Chondrocyte (in vitro differentiated cells): ENCODE measurements around the gene NXF1. TPM values are rescaled to one million over a fixed set of nuclear protein-coding genes. Genes with fewer than 3 reads are reported as not detected.
"Not testable (repeated sequence)": the region's sequence is repeated elsewhere in the genome, so short reads cannot be mapped to it uniquely, and the experiment has no call there.

Source experiments
- DNase-seq: peaks from one replicate; pipeline ENCODE4 v3.0.0; 2021; ENCODE audit warnings: mixed read lengths, low spot score
- H3K27ac Mint-ChIP-seq: one replicate; pipeline ENCODE4 v1.8.0; 2021; ENCODE audit warnings: mild to moderate bottlenecking, moderate library complexity, mixed read lengths; ENCODE audit not compliant: unreplicated experiment
- H3K27me3 Mint-ChIP-seq: 2 replicates; pipeline ENCODE4 v1.8.0; 2021; ENCODE audit warnings: low read depth, mixed read lengths
- H3K36me3 Mint-ChIP-seq: 2 replicates; pipeline ENCODE4 v1.8.0; 2021; ENCODE audit warnings: low read depth, mixed read lengths
- H3K4me1 Mint-ChIP-seq: 2 replicates; pipeline ENCODE4 v1.8.0; 2021; ENCODE audit warnings: low read depth, mild to moderate bottlenecking, mixed read lengths
- H3K4me3 Mint-ChIP-seq: one replicate; pipeline ENCODE4 v1.8.0; 2021; ENCODE audit warnings: mild to moderate bottlenecking, moderate library complexity, mixed read lengths; ENCODE audit not compliant: unreplicated experiment
- H3K9me3 Mint-ChIP-seq: 2 replicates; pipeline ENCODE4 v1.8.0; 2021; ENCODE audit warnings: low read depth, mixed read lengths
- microRNA-seq: library from miRNA; unstranded; fragments of <30 nt; microRNA quantifications from one replicate; pipeline ENCODE4 v1.2.0, GENCODE V29; 2020; ENCODE audit warnings: borderline number of aligned reads
- total RNA-seq: library from RNA; stranded (reverse); gene quantifications from 3 replicates; pipeline ENCODE4 v1.2.1, GENCODE V29; 2021
- TF ChIP-seq, protein P1 (sequence below): fragments of 200-600 bp; sonication (generic); IDR thresholded peaks from 2 replicates; pipeline ENCODE4 v1.5.0; 2021; ENCODE audit warnings: antibody characterized with exemption, mild to moderate bottlenecking, moderate library complexity

NXF1 gene
- total RNA-seq, 1 donor from 2014 or later, result 51.3 TPM

DNA sequence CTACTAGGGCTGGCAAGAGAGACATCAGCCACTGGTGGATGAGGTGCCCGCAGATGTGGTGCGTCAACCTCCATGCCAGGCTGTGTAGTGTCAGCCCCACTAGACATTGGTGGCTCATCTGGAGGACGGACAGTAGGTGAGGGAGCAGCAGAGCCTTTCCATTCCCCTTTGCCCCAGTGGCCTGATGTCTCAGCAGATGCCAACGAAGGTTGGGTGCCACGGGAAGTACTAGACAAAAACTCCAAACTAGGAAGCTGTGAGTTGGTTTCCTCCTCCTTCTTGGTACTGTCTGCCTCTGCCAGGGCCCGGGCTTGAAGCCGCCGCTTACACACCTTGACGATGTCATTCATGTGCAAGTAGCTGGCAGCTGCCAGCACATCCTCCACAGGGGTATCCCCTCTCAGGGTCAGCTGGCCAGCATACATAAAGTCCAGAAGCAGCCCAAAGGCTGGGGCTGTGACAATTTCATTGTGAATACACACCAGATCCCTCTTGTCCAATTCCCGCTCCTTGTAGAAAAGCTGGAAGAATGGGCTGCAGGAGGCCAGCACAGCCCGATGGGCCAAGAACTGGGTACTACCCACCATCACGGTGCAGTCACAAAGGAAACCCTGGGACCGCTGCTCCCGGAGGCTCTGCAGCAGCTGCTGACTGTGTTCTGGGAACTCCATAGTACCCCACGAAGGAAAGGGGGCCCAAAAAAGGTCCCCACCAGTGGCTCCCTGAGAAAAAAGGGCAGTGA, 52.1 kb downstream of the NXF1 start:
- DNase-seq, result peak; percentile 81
- peak overlapping the region; percentile 97 for H3K4me3 Mint-ChIP-seq
- H3K27ac Mint-ChIP-seq, result peak overlapping the region; percentile 99
- peaks cover 26% of the 10 kb centered on the region for H3K4me1 Mint-ChIP-seq
- H3K36me3 Mint-ChIP-seq, result peaks cover 5% of the 10 kb centered on the region
- TF ChIP-seq, protein P1, sequence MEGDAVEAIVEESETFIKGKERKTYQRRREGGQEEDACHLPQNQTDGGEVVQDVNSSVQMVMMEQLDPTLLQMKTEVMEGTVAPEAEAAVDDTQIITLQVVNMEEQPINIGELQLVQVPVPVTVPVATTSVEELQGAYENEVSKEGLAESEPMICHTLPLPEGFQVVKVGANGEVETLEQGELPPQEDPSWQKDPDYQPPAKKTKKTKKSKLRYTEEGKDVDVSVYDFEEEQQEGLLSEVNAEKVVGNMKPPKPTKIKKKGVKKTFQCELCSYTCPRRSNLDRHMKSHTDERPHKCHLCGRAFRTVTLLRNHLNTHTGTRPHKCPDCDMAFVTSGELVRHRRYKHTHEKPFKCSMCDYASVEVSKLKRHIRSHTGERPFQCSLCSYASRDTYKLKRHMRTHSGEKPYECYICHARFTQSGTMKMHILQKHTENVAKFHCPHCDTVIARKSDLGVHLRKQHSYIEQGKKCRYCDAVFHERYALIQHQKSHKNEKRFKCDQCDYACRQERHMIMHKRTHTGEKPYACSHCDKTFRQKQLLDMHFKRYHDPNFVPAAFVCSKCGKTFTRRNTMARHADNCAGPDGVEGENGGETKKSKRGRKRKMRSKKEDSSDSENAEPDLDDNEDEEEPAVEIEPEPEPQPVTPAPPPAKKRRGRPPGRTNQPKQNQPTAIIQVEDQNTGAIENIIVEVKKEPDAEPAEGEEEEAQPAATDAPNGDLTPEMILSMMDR, result no peak
- no peaks in the 10 kb centered on the region for H3K9me3 Mint-ChIP-seq
- no peaks in the 10 kb centered on the region for H3K27me3 Mint-ChIP-seq

DNA sequence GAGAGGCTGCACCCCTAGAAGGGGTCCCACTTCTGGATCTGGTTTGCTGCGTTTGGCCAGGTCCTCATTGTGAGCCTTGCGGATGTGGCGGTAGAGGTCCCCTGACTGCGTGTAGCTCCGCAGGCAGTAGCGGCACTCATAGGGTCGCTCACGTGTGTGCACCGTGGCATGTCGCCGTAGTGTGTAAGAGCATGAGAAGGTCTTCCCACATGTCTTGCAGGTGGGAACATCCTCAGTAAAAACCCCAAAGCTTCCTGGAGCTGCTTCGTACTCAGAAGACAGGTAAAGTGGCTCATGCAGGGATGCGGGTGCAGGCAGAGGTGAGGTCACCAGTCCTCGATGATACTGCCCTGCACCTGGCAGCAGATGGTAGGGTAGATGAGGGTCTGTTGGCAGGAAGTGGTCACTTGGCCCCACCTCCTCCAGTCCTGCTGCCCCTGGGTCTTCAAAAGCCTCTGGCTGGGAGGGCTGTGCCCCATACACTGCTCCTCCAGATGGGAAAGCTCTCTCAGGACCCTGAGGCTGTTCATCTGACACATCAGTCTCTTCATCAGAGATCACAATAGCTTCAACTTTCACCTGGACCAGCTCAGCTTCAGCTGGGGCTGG, 53.0 kb downstream of the NXF1 start:
- DNase-seq, result peak; percentile 69
- peaks cover 5% of the 10 kb centered on the region for H3K36me3 Mint-ChIP-seq
- no peaks in the 10 kb centered on the region for H3K27me3 Mint-ChIP-seq
- H3K27ac Mint-ChIP-seq, result no peak overlapping the region
- H3K9me3 Mint-ChIP-seq, result no peaks in the 10 kb centered on the region
- TF ChIP-seq, protein P1, result no peak
- no peak overlapping the region for H3K4me3 Mint-ChIP-seq
- peaks cover 31% of the 10 kb centered on the region for H3K4me1 Mint-ChIP-seq

DNA sequence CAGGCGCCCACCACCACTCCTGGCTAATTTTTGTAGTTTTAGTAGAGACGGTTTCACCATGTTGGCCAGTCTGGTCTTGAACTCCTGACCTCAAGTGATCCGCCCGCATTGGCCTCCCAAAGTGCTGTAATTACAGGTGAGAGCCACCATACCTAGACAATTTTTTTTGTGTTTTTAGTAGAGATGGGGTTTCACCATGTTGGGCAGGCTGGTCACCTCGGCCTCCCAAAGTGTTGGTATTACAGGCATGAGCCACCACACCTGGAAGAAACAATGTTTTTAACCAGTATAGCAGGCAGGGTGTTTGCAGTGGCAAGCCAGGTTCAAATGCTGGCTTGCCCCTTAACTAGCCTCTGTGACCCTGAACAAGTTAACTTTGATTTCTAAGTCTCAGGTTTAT, 55.3 kb downstream of the NXF1 start:
- peaks cover 31% of the 10 kb centered on the region for H3K4me1 Mint-ChIP-seq
- not testable (repeated sequence) for H3K4me3 Mint-ChIP-seq, H3K27me3 Mint-ChIP-seq, H3K27ac Mint-ChIP-seq, DNase-seq, H3K9me3 Mint-ChIP-seq, H3K36me3 Mint-ChIP-seq

DNA sequence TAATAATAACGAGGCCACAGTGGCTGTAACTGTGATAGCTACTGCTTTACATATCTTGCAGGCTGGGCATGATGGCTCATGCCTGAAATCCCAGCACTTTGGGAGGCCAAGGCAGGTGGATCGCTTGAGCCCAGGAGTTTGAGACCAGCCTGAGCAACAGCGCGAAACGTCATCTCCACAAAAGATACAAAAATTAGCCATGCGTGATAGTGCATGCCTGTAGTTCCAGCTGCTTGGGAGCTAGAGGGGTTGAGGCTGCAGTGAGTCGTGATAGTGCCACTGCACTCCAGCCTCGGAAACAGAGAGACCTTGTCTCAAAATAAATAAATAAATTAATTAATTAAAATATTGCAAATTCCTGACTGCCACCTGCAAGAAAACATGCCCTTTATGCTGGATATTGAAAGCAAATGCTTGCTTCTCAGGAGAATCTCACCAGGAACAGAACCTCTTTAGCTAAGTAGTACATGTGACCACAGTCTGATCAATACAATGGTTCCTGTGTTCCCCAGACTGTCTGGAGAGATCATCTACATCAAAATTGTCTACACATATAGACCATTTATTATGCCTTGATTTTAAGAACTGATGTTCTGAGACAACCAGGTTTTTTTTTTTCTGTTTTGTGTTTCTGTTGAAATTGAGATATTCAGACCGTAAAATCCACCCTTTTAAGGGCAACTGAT, 57.6 kb downstream of the NXF1 start:
- H3K4me1 Mint-ChIP-seq, result peaks cover 18% of the 10 kb centered on the region
- no peaks in the 10 kb centered on the region for H3K9me3 Mint-ChIP-seq
- no peak overlapping the region for H3K27ac Mint-ChIP-seq
- no peaks in the 10 kb centered on the region for H3K27me3 Mint-ChIP-seq
- no peak overlapping the region for H3K4me3 Mint-ChIP-seq
- H3K36me3 Mint-ChIP-seq, result peaks cover 5% of the 10 kb centered on the region
- no peak for DNase-seq
- TF ChIP-seq, protein P1, result no peak

Small RNA genes within 50 kb of the gene (microRNA-seq; reads per million reads assigned to microRNA genes)
- 2.8 reads per million for gene MIR6514
- gene MIR6748, result not detected

Other genes with a start within 250 kb of the NXF1 start
- gene EEF1G, start 231.5 kb downstream of the NXF1 start, total RNA-seq, result 1,000 to 1,202 TPM (median 1,017 TPM) in 3 replicates
- gene TUT1, start 213.9 kb downstream of the NXF1 start, total RNA-seq, result 9.6 to 15.2 TPM (median 11.8 TPM) in 3 replicates
- gene MTA2, start 203.6 kb downstream of the NXF1 start, total RNA-seq, result 81.7 to 89.3 TPM (median 83.0 TPM) in 3 replicates
- 55.2 to 76.6 TPM (median 58.9 TPM) in 3 replicates for gene EML3, start 192.7 kb downstream of the NXF1 start, total RNA-seq
- 2.4 to 5.8 TPM (median 3.5 TPM) in 3 replicates for gene ROM1, start 192.2 kb downstream of the NXF1 start, total RNA-seq
- 35.3 to 40.1 TPM (median 37.7 TPM) in 3 replicates for gene B3GAT3, start 183.5 kb downstream of the NXF1 start, total RNA-seq
- gene GANAB, start 158.8 kb downstream of the NXF1 start, total RNA-seq, result 348 to 394 TPM (median 359 TPM) in 3 replicates
- 17.0 to 18.1 TPM (median 17.2 TPM) in 3 replicates for gene INTS5, start 152.1 kb downstream of the NXF1 start, total RNA-seq
- 39.0 to 61.1 TPM (median 47.5 TPM) in 3 replicates for gene C11orf98, start 140.2 kb downstream of the NXF1 start, total RNA-seq
- gene CSKMT, start 140.1 kb downstream of the NXF1 start, total RNA-seq, result 7.8 to 8.4 TPM (median 8.4 TPM) in 3 replicates
- 4.8 to 5.7 TPM (median 5.5 TPM) in 3 replicates for gene UQCC3, start 133.8 kb downstream of the NXF1 start, total RNA-seq
- 2.8 to 8.3 TPM (median 4.2 TPM) in 3 replicates for gene LBHD1, start 133.2 kb downstream of the NXF1 start, total RNA-seq
- 72.0 to 82.2 TPM (median 81.6 TPM) in 3 replicates for gene UBXN1, start 126.4 kb downstream of the NXF1 start, total RNA-seq
- gene LRRN4CL, start 115.9 kb downstream of the NXF1 start, total RNA-seq, result 0.20 to 0.51 TPM (median 0.21 TPM) in 3 replicates
- gene BSCL2, start 98.0 kb downstream of the NXF1 start, total RNA-seq, result 36.6 to 76.0 TPM (median 43.2 TPM) in 3 replicates
- gene GNG3, start 97.8 kb downstream of the NXF1 start, total RNA-seq, result not detected in 3 replicates
- 43.6 to 53.8 TPM (median 45.6 TPM) in 3 replicates for gene HNRNPUL2, start 78.0 kb downstream of the NXF1 start, total RNA-seq
- gene TTC9C, start 77.0 kb downstream of the NXF1 start, total RNA-seq, result 33.0 to 36.8 TPM (median 36.7 TPM) in 3 replicates
- gene ZBTB3, start 51.3 kb downstream of the NXF1 start, total RNA-seq, result 10.2 to 13.0 TPM (median 11.3 TPM) in 3 replicates
- gene POLR2G, start 43.9 kb downstream of the NXF1 start, total RNA-seq, result 75.9 to 77.8 TPM (median 77.0 TPM) in 3 replicates
- 18.8 to 31.0 TPM (median 21.4 TPM) in 3 replicates for gene TAF6L, start 34.0 kb downstream of the NXF1 start, total RNA-seq
- 29.4 to 44.9 TPM (median 35.1 TPM) in 3 replicates for gene TMEM179B, start 18.0 kb downstream of the NXF1 start, total RNA-seq
- 11.4 to 16.2 TPM (median 14.7 TPM) in 3 replicates for gene TMEM223, start 13.4 kb downstream of the NXF1 start, total RNA-seq
- gene STX5, start 26.6 kb upstream of the NXF1 start, total RNA-seq, result 44.0 to 52.2 TPM (median 45.5 TPM) in 3 replicates
- gene TEX54, start 27.4 kb upstream of the NXF1 start, total RNA-seq, result 0.65 TPM in 1 of 3 replicates, not detected in the others
- 26.4 to 27.9 TPM (median 27.3 TPM) in 3 replicates for gene WDR74, start 34.1 kb upstream of the NXF1 start, total RNA-seq
- gene SLC3A2, start 75.5 kb upstream of the NXF1 start, total RNA-seq, result 125 to 380 TPM (median 374 TPM) in 3 replicates
- gene CHRM1, start 115.9 kb upstream of the NXF1 start, total RNA-seq, result not detected in 3 replicates
- gene SLC22A6, start 179.5 kb upstream of the NXF1 start, total RNA-seq, result not detected in 3 replicates
- gene SLC22A8, start 210.4 kb upstream of the NXF1 start, total RNA-seq, result not detected in 3 replicates